ENCODE measurements around the gene ACTL6A.
"Not testable (repeated sequence)": the region's sequence is repeated elsewhere in the genome, so short reads cannot be mapped to it uniquely, and the experiment has no call there.

The ACTL6A gene

DNA sequence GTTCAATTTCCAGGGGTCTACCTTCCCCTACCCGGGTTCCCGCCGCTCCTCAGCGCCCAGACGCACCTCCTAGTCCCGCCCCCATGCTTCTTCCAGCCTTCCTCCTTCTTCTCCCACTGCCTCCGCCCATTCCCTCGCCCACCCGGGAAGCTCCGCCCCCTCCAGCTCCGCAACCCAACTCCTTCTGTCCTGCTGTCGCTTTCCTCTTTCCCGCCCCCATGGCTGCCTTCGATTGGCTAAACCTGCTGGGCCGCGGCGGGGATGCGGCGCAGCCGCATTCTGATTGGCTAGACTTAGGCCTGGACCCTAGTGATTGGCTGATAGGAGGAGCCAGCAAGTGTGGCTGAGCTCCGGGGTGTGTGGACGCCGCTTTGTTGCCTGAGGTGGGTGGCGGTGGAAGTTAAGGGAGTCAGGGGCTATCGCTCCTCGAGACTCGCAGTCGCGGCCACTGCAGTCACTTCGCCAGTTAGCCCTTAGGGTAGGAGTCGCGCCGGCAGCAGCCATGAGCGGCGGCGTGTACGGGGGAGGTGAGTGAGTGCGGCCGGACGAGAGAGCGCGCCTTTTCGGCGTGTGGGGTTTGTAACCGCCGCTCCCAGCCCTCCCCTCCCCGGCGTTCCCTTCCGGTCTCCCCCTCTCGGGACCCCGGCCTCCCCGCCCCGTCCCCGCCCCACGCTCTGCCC lies at the start of gene ACTL6A:
Gene ACTL6A, plus strand, starts transcription at position 336 of the 680 bp plus-strand sequence. Its CDS starts 167 bp downstream, at position 503.
- DNase-seq (ENCODE audit: low read depth in 2 of 2) = peak; percentile 99

DNA sequence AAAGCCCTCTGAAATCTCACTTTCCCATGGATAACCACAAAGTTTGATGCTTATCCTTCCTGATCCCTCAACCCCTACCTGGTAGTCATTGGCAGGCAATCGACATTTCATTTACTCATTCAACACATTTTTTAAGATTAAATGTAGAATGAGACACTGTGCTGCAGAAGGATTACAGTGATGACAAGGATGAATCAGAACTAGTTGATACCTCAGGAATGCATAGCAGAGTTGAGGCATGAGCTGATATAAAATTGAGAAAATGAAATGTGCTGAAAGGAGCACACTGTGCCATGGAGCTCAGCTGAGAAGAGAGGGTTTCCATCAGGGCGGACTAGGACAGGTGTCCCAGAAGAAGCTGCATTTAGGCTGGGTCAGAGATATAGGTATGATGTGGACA lies 48.9 kb upstream of the ACTL6A start:
- peak; percentile 11 to 14 for DNase-seq (ENCODE audit: low read depth in 2 of 2)

DNA sequence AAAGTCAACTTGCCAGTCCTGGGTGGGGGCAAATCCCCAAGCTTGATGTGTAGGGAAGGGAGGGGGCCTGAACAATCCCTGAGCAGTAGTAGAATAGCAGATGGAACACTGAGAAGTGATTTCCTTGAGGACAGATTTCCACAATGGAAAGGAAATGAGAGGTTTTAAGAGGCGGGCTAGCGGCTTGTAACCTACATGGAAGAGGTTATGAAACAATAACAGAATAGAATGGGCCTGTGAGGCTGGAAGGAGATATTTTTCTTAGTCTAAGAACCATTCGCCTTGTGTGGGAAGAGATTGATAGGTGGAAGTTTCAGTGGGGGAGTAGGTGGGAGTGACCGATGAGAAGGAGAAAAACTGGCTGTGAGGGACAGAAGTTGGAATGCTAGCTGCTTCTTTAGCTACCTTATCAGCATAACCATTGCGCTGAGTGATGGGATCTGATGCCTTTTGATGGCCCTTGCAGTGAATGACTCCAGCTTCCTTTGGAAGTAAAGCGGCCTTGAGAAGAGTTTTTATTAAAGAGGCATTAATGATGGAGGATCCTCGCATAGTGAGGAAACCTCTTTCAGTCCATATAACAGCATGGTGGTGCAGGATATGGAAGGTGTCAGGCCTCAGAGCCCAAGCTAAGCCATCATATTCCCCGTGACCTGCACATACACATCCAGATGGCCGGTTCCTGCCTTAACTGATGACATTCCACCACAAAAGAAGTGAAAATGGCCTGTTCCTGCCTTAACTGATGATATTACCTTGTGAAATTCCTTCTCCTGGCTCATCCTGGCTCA lies 46.1 kb upstream of the ACTL6A start:
- not testable (repeated sequence) for DNase-seq (ENCODE audit: low read depth in 2 of 2)

DNA sequence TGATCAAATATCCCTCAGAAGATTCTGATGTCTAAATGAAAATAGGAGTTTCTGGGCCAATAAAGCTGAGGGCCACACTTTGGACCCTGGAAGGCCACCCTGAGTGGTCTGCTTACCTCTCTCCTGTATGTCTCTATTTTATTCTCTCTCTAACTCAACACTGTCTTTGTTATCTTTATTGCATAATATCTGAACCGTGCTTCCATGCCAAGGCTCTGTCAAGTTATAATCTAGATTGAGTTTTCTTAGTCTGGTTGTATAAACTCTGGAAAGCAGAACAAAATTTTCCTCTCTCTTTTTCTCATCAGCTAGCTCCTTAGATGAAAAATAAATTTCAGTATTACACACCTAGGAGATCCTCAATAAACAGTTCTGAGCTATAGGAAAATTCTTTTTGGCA lies 36.2 kb upstream of the ACTL6A start:
- DNase-seq (ENCODE audit: low read depth in 2 of 2) = no peak

DNA sequence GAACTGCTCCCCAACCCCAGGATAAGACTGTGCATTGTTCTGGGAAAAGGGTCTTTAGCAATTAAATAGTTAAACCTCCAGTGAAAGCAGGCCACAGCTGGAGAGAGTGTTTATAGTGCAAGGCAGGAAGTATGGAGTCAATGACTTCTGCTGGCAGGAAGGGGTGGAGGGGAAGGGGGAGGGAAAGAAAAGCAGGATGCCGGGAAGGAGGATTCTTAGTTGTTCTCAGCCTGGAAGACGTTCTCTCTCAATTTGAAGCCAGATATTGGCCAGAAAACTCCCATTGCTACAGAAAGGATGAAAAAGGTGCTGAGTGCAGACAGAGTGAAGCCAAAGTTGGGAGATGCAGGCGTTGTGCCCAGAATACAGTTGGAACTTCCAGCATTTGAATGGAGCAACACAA lies 35.7 kb upstream of the ACTL6A start:
- DNase-seq (ENCODE audit: low read depth in 2 of 2) = peak; percentile 49 to 52

GRCh38 chr3:179528772-179529171 lies 34.0 kb upstream of the ACTL6A start:
- no peak for DNase-seq (ENCODE audit: low read depth in 2 of 2)

- DNase-seq (ENCODE audit: low read depth in 2 of 2) = no peak
Measured at GRCh38 chr3:179531576-179531975, 31.1 kb upstream of the ACTL6A start.

GRCh38 chr3:179533274-179533673 lies 29.5 kb upstream of the ACTL6A start:
- DNase-seq (ENCODE audit: low read depth in 2 of 2) = no peak

DNA sequence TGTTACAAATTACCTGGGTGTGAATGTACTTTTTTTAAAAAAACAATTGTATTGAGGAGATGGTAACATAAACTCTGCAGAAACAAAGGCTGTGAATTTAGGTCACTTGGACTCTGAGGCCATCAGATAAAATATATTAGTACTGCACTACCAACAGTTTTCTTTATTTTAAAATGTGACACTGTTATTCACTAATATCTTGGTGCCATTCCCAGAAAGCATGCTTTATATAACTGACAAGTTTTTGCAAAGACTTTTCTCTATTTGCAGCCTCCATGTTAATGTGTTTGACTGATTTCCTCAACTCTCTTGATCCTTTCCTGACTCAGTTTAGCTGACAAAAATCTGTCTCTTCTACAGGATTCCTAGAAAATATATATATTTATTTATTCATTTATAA lies 26.5 kb upstream of the ACTL6A start:
- DNase-seq (ENCODE audit: low read depth in 2 of 2) = no peak

GRCh38 chr3:179541094-179541493 lies 21.6 kb upstream of the ACTL6A start:
- DNase-seq (ENCODE audit: low read depth in 2 of 2) = no peak

GRCh38 chr3:179541596-179541995 lies 21.1 kb upstream of the ACTL6A start:
- DNase-seq (ENCODE audit: low read depth in 2 of 2) = no peak

DNA sequence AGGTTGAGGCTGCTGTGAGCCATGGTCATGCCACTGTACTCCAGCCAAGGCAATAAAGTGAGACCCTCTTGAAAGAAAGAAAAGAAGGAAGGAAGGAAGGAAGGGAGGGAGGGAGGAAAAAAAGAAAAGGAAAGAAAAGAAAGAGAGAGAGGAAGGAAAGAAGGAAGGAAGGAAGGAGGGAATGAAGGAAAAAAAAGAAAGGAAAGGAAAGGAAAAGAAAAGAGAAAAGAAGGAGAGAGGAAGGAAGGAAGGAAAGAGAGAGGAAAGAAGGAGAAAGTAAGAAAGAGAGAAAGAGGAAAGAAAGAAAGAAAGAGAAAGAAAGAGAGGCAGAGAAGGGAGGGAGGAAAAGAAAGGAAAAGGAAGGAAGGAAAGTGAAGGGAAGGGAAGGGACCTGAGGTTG lies 20.4 kb upstream of the ACTL6A start:
- DNase-seq (ENCODE audit: low read depth in 2 of 2) = no peak

DNA sequence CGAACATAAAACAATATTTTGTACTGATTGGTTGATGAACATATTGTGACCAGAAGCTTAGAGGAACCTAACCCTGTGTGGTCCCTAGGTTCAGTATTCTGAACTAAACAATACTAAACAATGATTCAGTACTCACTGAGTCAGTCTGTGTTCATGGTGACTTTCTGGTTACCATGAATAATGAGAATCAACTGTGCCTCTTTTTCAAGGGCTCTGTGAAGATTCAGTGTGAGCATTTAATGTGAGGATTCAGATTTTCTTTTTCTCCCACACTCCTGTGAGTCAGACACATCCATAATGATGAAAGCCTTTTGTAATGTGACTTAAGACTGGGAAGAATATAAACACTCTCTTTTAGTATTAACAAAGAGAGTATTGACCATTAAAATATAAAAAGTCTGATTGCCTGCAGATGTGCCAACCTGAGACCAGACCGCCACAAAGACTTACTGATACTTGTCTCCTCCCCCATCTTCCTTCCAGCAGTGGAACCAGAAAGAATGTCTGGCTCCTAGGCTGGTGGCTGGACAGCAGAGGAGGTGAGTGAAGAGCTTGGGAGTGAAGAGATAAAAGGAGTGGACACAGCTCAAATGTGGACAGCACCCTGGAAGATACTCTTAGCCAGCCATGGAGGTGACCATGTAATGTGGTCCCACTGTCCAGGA lies 17.6 kb upstream of the ACTL6A start:
- peak; percentile 76 to 81 for DNase-seq (ENCODE audit: low read depth in 2 of 2)

DNA sequence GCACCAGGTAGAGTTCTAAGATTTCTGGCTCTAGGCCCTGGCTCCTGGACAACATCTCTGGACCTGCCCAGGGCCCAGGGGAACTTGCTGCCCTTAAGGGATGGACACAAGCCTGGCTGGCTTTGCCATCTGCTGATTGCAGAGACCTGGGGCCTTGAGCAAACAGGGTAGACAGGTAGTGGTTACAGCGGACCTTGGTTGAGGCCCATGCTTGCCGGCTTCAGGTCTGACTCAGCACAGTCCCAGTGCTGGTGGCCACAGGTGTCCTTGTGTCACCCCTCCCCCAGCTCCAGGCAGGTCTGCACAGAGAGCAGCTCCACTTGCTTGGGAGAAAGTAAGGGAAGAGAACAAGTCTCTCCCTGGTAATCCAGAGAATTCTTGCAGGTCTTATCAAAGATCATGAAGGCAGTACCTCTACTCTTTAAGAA lies 15.9 kb upstream of the ACTL6A start:
- DNase-seq (ENCODE audit: low read depth in 2 of 2) = no peak

GRCh38 chr3:179551349-179552105 lies 11.2 kb upstream of the ACTL6A start:
- DNase-seq (ENCODE audit: low read depth in 2 of 2) = no peak

GRCh38 chr3:179558742-179559364 lies 3.9 kb upstream of the ACTL6A start:
- peak; percentile 52 to 56 for DNase-seq (ENCODE audit: low read depth in 2 of 2)

- DNase-seq (ENCODE audit: low read depth in 2 of 2) = no peak
Measured at GRCh38 chr3:179560791-179561190, 1.9 kb upstream of the ACTL6A start.

DNA sequence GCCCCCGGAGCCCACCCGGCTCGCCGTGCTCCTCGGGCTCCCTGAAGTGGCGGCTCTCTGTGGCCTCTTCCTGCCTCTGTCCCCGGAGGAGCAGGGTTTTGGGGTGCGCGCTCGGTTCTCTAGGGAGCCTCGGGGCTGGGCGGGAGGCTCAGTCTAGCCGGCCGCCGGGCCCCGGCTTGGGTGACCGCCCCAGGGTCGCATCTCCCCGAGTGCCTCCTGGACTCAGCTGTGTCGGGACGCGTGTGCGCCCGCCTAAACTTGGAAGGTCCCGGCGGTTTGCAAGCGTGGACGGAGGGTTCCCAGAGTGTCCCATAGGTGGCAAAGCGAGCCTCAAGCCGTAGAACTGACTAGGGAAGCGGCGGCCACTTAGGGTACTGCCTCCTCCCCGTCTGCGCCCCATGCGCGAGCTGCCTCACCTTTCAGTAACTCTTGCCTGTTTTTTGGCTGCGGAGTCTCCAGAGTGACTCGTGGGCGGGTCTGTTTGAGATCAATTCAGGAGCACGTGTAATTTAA lies 601 bp downstream of the ACTL6A start:
- DNase-seq (ENCODE audit: low read depth in 2 of 2) = peak; percentile 22 to 39

- no peak for DNase-seq (ENCODE audit: low read depth in 2 of 2)
Measured at GRCh38 chr3:179565496-179565895, 2.8 kb downstream of the ACTL6A start.

DNA sequence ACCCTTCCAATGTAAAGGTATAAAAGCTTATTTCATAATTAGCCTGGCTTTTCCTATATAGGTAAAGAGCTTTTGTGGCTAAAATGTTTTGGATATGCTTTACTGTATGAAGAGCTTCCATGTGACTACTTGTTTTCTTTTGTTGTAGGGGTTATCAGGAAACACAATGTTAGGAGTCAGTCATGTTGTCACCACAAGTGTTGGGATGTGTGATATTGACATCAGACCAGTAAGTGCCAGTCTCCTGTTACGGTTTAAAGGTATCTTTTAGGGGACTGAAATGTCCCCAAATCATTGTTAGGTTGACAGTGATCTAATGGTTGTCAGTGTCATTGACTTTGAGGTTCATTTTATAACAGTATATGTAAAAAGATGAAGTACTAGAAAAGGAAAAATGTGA lies 18.3 kb downstream of the ACTL6A start:
- no peak for DNase-seq (ENCODE audit: low read depth in 2 of 2)

- no peak for DNase-seq (ENCODE audit: low read depth in 2 of 2)
Measured at GRCh38 chr3:179589143-179589542, 26.4 kb downstream of the ACTL6A start.

Data from fibroblast of skin of left quadriceps (primary cell).